Measurements from ENCODE around the gene CCDC88B.

CCDC88B gene

DNA sequence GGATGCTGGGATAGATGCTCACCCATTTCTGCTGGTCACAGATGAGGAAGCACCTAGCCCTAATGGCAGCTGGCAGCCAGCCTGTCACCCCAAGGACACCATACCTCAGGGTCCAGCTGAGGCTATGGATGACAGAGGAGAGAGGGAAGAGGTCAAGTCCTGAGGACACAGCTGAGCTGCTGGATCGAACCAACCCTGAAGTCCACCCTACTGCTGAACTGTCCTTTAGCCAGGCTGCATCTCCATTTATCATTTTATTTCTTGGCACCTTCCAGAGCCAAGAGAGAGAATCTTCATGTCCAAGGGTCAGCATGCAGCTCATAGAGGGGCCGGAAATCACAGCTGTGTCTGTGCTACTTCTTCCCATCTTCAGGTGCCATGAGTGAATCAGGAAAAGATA is 49.8 kb downstream of the CCDC88B start:
- no peak for TF ChIP-seq FOXP2 (optimal IDR thresholded peaks at IDR 0.05; ENCODE audit: borderline replicate concordance, extremely low read depth, extremely low read length, insufficient read depth)
- no peak for TF ChIP-seq TAF1 (IDR thresholded peaks at IDR 0.05; ENCODE audit: borderline replicate concordance, insufficient read depth, low read length)
- TF ChIP-seq REST (IDR thresholded peaks at IDR 0.05; ENCODE audit: insufficient read depth in 1 of 2, low read depth in 2 of 2, low read length in 2 of 2) = no peak
- TF ChIP-seq POLR2AphosphoS5 (IDR thresholded peaks at IDR 0.05; ENCODE audit: low read depth, low read length) = no peak
- no peak for TF ChIP-seq SIN3A (IDR thresholded peaks at IDR 0.05; ENCODE audit: borderline replicate concordance, insufficient read depth, low read length)

GRCh38 chr11:64390558-64390957 is 50.6 kb downstream of the CCDC88B start:
- TF ChIP-seq SIN3A (IDR thresholded peaks at IDR 0.05; ENCODE audit: borderline replicate concordance, insufficient read depth, low read length) (no peak), REST (IDR thresholded peaks at IDR 0.05; ENCODE audit: insufficient read depth in 1 of 2, low read depth in 2 of 2, low read length in 2 of 2) (no peak), FOXP2 (optimal IDR thresholded peaks at IDR 0.05; ENCODE audit: borderline replicate concordance, extremely low read depth, extremely low read length, insufficient read depth) (no peak), POLR2AphosphoS5 (IDR thresholded peaks at IDR 0.05; ENCODE audit: low read depth, low read length) (no peak), TAF1 (IDR thresholded peaks at IDR 0.05; ENCODE audit: borderline replicate concordance, insufficient read depth, low read length) (no peak)

DNA sequence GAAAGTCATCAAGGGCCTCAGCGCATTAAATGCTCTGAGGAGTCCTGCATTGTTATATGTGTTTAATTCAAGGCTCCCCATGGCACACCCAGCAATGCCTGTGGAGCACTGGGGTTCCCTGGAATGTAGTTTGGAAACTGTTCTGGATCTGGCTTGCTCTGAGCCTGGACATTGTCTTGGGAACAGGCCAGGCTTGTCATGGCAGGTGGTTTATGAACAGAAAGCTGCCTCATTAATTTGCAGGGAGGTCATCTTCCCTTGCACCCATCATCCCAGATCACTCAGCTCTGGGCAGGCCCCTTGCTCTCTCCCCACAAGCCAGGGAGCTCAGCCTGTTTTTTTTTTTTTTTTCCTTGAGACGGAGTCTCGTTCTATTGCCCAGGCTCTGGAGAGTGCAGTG is 51.8 kb downstream of the CCDC88B start:
- TF ChIP-seq FOXP2 (optimal IDR thresholded peaks at IDR 0.05; ENCODE audit: borderline replicate concordance, extremely low read depth, extremely low read length, insufficient read depth) = no peak
- TF ChIP-seq TAF1 (IDR thresholded peaks at IDR 0.05; ENCODE audit: borderline replicate concordance, insufficient read depth, low read length) = no peak
- TF ChIP-seq POLR2AphosphoS5 (IDR thresholded peaks at IDR 0.05; ENCODE audit: low read depth, low read length) = no peak
- no peak for TF ChIP-seq SIN3A (IDR thresholded peaks at IDR 0.05; ENCODE audit: borderline replicate concordance, insufficient read depth, low read length)
- TF ChIP-seq REST (IDR thresholded peaks at IDR 0.05; ENCODE audit: insufficient read depth in 1 of 2, low read depth in 2 of 2, low read length in 2 of 2) = no peak

- TF ChIP-seq TAF1 (IDR thresholded peaks at IDR 0.05; ENCODE audit: borderline replicate concordance, insufficient read depth, low read length) (no peak), POLR2AphosphoS5 (IDR thresholded peaks at IDR 0.05; ENCODE audit: low read depth, low read length) (no peak), FOXP2 (optimal IDR thresholded peaks at IDR 0.05; ENCODE audit: borderline replicate concordance, extremely low read depth, extremely low read length, insufficient read depth) (no peak), SIN3A (IDR thresholded peaks at IDR 0.05; ENCODE audit: borderline replicate concordance, insufficient read depth, low read length) (no peak), REST (IDR thresholded peaks at IDR 0.05; ENCODE audit: insufficient read depth in 1 of 2, low read depth in 2 of 2, low read length in 2 of 2) (no peak)
Observed at GRCh38 chr11:64395545-64396078, 55.6 kb downstream of the CCDC88B start.

Data from PFSK-1 (cell line).